GM18907 (cell line): ENCODE data around the gene SNX25.
"Not testable (repeated sequence)": the region's sequence is repeated elsewhere in the genome, so short reads cannot be mapped to it uniquely, and the experiment has no call there.

ENCODE experiments used
- ATAC-seq: cut with Tn5 transposase; IDR thresholded peaks from one replicate; pipeline ENCODE4 v1.9.1; 2021; ENCODE audit warnings: mild to moderate bottlenecking, moderate library complexity; ENCODE audit not compliant: unreplicated experiment

The SNX25 gene

DNA sequence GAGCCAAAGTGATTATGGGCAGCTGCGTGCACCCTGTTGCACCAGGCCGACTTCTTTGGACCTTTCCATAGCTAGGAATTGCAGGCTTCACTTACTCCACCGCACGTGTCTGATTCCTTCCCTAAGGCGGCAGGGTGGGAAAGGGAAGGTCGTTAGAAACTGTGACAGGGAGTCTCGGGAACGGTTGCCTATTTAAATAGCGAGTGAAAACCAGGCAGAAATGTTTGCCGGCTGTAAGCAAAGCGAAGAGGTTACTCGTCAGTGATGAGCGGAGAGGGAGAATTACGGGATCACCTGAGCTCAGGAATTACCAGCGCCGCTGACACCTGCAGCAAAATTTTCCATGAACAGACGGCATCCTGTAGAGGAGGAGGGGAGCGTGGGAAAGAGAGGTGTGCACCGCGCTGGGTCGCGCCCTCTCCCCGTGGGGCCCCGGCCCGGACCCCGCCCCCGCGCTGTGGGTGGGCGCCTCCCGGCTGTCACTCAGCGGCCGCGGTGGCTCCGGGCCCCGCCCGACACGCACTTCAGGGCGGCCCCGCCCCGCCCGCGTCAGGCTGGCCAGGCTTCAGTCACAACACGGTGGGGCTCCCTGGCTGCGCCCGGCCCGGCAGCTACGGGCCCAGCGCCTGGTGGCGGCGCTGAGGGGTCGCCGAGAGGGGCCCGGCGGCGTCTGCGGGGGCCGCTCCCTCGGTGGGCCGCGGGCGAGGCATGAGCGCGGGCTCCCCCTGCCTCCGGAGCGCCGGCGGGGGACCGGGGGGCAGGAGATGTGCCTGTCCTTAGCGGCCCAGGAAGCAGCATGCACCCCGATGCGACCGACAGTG lies at the start of gene SNX25:
SNX25 (plus strand) TSS at position 568 of the 821 bp plus-strand sequence; CDS start at position 797, 229 bp downstream.
- ATAC-seq: peak; percentile 78

GRCh38 chr4:185165605-185166063 lies 43.8 kb upstream of the SNX25 start:
- ATAC-seq: peak; percentile 94

GRCh38 chr4:185167234-185167633 lies 42.2 kb upstream of the SNX25 start:
- no peak for ATAC-seq

- peak; percentile 81 for ATAC-seq
These were observed 37.9 kb upstream of the SNX25 start for GRCh38 chr4:185171373-185172071.

DNA sequence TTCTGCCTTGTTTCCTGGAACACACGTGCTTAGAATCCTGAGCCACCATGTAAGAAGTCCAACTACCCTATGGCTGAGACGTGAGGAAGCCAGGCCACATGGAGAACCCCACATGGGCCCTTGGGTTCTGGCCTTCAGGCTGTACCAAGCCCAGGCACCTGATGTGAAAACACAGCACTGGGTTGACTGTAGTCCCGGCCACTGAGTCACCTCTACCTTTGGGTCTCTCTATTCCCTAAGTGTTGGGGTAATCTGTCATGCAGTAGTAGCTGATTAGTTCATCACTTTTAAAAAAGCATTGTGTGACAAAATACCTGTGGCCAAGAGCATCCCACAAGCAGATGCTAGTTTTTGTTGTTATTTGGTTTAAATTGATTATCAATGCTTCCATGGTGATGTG lies 29.9 kb upstream of the SNX25 start:
- no peak for ATAC-seq

- ATAC-seq: no peak
These were observed 27.2 kb upstream of the SNX25 start for GRCh38 chr4:185182239-185182638.

DNA sequence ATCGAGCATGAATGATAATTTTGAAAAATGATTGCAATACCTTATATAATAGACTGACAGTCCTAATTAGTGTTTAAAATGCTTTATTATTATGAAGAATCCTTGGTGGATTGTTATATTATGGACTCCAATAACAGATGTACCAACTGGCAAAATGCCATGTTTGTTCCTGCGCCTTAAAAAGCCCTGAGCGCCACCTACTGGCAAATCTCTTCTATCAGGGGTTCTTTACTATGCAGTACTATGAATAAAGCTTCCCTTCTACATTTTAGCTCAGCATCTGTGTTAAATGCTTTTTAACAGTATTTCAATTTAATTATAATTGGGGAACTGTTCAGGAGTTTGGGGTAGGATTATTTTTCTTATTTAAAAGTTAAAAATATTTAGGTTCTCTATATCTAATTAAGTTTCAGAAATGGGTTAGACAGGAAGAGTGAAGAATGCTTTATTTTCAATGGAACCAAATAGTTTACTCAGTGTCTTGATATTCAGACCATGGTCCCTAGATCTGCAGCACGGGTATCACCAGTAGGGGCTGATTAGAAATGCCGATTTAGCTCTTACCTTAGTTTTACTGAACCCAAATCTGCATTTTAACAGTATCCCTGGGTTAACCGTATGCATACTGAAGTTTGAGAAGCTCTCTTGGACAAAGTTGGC lies 25.6 kb upstream of the SNX25 start:
- no peak for ATAC-seq

GRCh38 chr4:185186769-185187168 lies 22.6 kb upstream of the SNX25 start:
- ATAC-seq: no peak

DNA sequence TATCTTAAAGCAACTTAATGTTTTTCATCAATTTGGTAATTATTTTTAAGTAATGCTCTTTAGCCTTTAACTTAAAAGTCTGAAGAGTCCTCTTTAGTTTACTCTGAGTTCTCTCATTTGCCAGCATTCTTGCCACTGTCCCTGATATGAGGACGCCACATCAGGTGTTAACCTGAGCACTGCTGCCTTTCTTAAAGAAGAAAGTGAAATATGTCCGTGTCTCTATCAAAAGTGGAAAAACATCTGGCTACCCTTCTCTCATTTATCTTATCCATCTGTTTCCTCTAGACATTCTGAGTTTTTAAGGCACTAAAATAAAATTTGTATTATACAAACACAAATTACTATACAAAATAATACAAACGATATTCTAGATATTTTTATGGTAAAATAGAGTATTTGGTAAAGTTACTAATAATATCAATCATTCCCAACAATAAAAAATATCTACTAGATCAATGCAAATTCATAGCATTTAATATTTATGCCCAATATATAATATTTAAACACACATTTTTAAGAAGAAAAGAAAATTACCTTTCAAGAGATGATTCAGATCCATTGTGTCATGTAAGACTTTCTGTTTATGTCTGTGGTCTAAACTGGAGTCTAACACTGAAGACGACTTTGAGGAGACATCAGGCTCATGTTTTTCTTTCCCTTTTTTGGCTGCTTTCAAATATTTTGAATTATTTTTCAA lies 19.6 kb upstream of the SNX25 start:
- no peak for ATAC-seq

DNA sequence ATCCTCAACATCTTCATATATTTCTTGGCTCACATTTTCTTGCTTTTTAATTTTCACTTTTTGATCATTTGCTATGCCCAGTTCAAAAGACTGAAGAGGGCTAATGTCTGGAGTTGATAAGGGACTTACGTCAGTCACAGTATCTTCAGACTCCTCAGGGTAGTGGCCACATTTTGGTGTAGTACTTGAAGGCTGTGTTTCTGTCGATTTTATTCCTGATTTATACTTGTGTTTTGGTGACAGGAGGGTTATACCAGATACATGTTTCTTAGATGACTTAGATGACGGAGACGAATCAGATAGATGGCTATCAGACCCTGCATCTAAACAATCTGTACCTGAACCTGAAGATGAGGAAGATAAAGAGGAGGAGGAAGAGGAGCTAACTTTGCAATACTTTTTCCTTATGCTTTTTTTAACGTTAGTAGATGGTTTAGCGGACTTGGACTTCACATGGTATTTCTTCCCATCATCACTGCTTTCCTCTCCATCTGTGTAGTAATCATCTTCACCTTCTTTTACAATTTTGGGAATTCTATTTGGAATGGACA lies 19.0 kb upstream of the SNX25 start:
- no peak for ATAC-seq

DNA sequence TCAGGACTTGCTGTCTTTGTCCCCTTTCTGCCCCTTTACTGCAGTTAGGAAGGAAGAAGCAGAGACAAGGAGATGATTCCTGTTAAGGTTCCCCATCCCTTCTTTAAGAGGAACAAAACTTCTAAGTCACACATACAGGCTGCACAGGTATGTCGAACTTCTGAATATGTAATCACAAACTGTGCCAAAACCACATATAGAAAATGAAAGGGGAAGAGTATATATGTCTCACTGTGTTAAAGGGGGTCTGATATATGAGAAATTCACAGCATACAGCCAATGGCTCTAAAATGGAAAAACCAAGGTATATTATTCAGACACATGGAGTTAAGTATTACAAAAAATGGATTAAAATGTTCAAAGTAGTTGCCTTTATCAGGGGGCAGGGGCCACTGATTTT lies 17.3 kb upstream of the SNX25 start:
- peak; percentile 84 for ATAC-seq

GRCh38 chr4:185194924-185195888 lies 14.2 kb upstream of the SNX25 start:
- ATAC-seq: no peak

- no peak for ATAC-seq
These were observed 13.0 kb upstream of the SNX25 start for GRCh38 chr4:185196437-185196836.

GRCh38 chr4:185198189-185198588 lies 11.2 kb upstream of the SNX25 start:
- not testable (repeated sequence) for ATAC-seq

DNA sequence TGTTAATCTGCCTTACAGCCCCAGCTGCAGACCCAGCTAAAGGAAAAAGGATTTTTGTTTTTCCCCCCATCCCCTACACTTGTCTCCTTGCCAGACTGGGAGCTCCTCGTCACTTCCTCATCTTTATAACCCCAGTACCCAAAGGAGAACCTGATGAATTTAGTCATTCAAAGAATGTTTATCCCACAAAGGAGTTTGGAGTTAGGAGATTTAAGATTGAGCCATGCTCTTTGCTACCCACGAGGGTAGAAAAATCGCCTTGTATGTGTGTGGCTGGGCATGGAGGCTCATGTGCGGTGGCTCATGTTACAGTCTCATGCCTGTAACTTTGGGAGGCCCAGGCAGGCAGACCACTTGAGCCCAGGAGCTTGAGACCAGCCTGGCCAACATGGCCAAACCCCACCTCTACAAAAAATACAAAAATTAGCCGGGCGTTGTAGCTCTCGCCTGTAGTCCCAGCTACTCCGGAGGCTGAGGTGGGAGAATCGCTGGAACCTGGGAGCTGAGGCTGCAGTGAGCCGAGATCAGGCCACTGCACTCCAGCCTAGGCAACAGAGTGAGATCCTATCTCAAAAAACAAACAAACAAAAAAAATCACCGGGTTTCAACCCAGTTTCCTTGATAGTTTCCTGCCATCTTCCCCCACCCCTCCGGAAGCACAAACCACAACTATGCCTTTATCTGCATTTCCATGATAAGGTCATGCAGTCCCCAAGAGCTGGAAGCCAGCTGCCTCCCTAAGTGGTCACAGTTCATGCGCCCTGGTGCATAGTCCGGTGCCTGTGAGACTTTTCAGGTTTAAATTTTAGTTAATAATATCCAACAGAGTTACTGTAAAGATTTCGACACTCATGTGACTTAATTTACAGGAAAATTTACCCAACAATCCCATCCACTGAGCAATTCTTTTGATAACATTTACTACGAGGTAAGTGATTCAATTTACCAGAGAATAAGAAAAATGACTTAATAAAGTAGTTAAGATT lies 7.1 kb upstream of the SNX25 start:
- ATAC-seq: peak; percentile 30

- ATAC-seq: peak; percentile 6
These were observed 6.4 kb upstream of the SNX25 start for GRCh38 chr4:185202984-185203485.

GRCh38 chr4:185203486-185204237 lies 5.7 kb upstream of the SNX25 start, which contains the start of gene CFAP97:
Gene CFAP97, minus strand, starts transcription at chr4:185204000. Its CDS starts 12,804 bp downstream, at chr4:185191196.
- peak; percentile 80 for ATAC-seq
